Panc1 (cell line): ENCODE measurements around the gene EHD1.

Experiments used
- CTCF ChIP-seq: fragments of 450-650 bp; IDR thresholded peaks from 2 replicates; pipeline ENCODE4 v1.5.1; 2017; ENCODE audit warnings: mild to moderate bottlenecking
- POLR2AphosphoS5 ChIP-seq: IDR thresholded peaks from 2 replicates; pipeline ENCODE4 v1.6.1; 2012; ENCODE audit warnings: mild to moderate bottlenecking, low read depth, low read length, moderate library complexity

GRCh38 chr11:64870893-64871466 lies 7.4 kb downstream of the EHD1 start:
- TF ChIP-seq CTCF (no peak), POLR2AphosphoS5 (no peak)
